Aorta (tissue), 5 donors: ENCODE measurements around the gene RNFT2. TPM values are rescaled to one million over a fixed set of nuclear protein-coding genes. Genes with fewer than 3 reads are reported as not detected.
A peak's percentile ranks its signal among the peaks of the same experiment; 100 is the strongest.

Experiments used
- ATAC-seq: fragments of 200-7000 bp; cut with Tn5 transposase; one replicate; pipeline ENCODE4 v1.9.1; 2022; ENCODE audit warnings: moderate library complexity; ENCODE audit not compliant: low FRiP score
- DNase-seq, 2 donors: peaks; one replicate each; pipeline ENCODE4 v3.0.0-alpha.2; 2020
- H3K27ac ChIP-seq, 2 donors: one replicate each; pipeline ENCODE4 v1.5.1; 2013; ENCODE audit warnings: low read length in 2 of 2, mild to moderate bottlenecking in 2 of 2, moderate library complexity in 2 of 2, control low read depth in 1 of 2, inconsistent platforms in 1 of 2, low read depth in 1 of 2
- H3K27me3 ChIP-seq, 2 donors: one replicate each; pipeline ENCODE4 v1.6.1; 2013; ENCODE audit warnings: control low read depth in 1 of 2, low read length in 1 of 2, mild to moderate bottlenecking in 1 of 2, moderate library complexity in 1 of 2; ENCODE audit not compliant: insufficient read depth in 2 of 2, control insufficient read depth in 1 of 2
- H3K36me3 ChIP-seq, 2 donors: one replicate each; pipeline ENCODE4 v1.6.1; 2013; ENCODE audit warnings: control low read depth in 1 of 2, low read length in 1 of 2, mild to moderate bottlenecking in 1 of 2; ENCODE audit not compliant: insufficient read depth in 2 of 2, control insufficient read depth in 1 of 2
- H3K4me1 ChIP-seq, 2 donors: one replicate each; pipeline ENCODE4 v1.6.1; 2013; ENCODE audit warnings: low read length in 2 of 2, control low read depth in 1 of 2, mild to moderate bottlenecking in 1 of 2, moderate library complexity in 1 of 2; ENCODE audit not compliant: insufficient read depth in 2 of 2, control insufficient read depth in 1 of 2
- H3K4me3 ChIP-seq, 2 donors: one replicate each; pipeline ENCODE4 v1.5.1; 2013; ENCODE audit warnings: low read length in 2 of 2, control low read depth in 1 of 2, mild to moderate bottlenecking in 1 of 2
- H3K9me3 ChIP-seq: one replicate; pipeline ENCODE4 v1.6.1; 2013; ENCODE audit warnings: mild to moderate bottlenecking, low read length; ENCODE audit not compliant: control insufficient read depth
- WGBS, 2 donors: extraction: QIAGEN DNeasy Blood & Tissue Kit; methylation state at CpG; one replicate each; pipeline ENCODE4 v1.1.7; 2013; 5-methylcytosine and 5-hydroxymethylcytosine counted together
- intact Hi-C, 2 donors: fragments of 100-400 bp; cut with DNase I; formaldehyde crosslinking; loops; one replicate each; pipeline versions ENCODE4 v1.14.2 to v1.15.0; 2022
- polyA plus RNA-seq, 2 donors: library from polyadenylated mRNA; stranded (reverse); fragments of 200-250 nt; gene quantifications; one replicate each; pipeline ENCODE4 v1.2.3, GENCODE V29; 2013
- total RNA-seq, 2 donors: library from RNA; stranded (reverse); fragmentation: NEBNext Ultra II Directional; extraction: Animal tissue kit (Norgen Biotek cat#: 25700); gene quantifications; one replicate each; pipeline ENCODE4 v1.2.1, GENCODE V29; 2021
- donor health status: healthy with polysubstance abuse.
- donor health status: Bipolar disorder and iron deficiency.
- donor health status: DM: no; HTN: no; CAD: no.
- donor health status: DM: no; HTN: no; CAD: no.
- donor health status: DM: yes; HTN: yes; CAD: no.

Gene RNFT2
- total and polyA plus RNA-seq, 4 donors = 1.6 to 3.1 (median 2.4) TPM

DNA sequence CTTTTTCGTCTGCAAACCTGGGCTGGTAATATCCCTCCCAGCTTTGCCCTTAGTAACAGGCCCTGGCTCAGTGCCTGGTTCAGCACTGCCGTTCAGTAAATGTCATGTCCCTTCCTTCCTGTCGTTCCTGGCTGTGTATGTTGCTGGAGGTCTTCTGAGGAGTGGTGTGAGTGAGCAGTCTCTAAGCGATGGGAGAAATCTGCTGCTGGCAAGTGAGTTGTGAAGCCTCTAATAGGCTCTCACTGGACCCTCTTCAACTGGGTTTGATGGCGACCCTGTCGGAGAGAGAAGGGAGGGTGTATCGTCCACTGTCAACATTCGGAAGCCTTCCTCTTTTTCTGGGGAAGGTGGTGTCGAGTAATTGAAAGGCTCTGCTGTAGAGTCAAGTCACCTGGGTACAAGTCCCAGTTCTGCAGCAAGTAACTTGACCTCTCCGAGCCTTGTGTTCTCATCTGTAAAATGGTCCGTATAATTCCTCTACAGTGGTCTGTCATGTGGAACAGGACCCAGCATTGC is 80.3 kb downstream of the RNFT2 start:
- Histone ChIP-seq H3K27ac (peak overlapping the region in 1 of 2 donors; percentile 95), H3K27me3 (no peaks in the 10 kb centered on the region), H3K9me3 (no peaks in the 10 kb centered on the region), H3K4me1 (no peaks in the 10 kb centered on the region), H3K4me3 (peak overlapping the region; percentile 36 to 79), H3K36me3 (no peaks in the 10 kb centered on the region)
- WGBS, 2 donors = 31 to 38% methylated on average over 11 of the region's 11 CpGs
- DNase-seq (no peak), ATAC-seq (no peak)
- intact Hi-C loops = loop anchor here in 1 of 2 donors (2.0 kb wide), 1 partner anchor 80 kb away; the partner anchor contains the start of genes RNFT2 and SPRING1

- ATAC-seq = peak; percentile 96
- intact Hi-C loops = loop anchor here in 1 of 2 donors (2.0 kb wide), 1 partner anchor 80 kb away; the partner anchor contains the start of genes RNFT2 and SPRING1
Observed at GRCh38 chr12:116818948-116819832, 81.1 kb downstream of the RNFT2 start.

DNA sequence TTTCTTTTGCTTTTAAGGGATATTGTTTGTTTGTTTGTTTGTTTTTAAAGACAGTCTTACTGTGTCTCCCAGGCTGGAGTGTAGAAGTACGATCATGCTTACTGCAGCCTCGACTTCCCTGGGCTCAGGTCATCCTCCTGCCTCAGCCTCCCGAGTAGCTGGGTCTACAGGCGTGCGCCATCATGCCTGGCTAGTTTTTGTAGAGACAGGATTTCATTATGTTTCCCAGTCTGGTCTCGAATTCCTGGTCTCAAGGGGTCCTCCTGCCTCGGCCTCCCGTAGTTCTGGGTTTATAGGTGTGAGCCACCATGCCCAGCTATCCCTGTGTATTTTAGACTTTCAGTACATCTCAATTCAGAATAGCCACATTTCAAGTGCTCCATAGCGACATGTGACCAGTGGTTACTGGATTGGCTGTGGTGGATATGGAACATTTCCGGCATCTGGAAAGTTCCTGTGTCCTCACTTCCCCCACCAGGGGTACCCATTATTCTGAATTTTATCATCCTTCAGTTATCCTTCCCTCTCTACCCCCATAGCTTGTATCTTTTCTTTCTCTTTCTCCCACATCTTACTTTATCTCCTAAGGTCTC is 82.0 kb downstream of the RNFT2 start:
- no peak overlapping the region for H3K4me3 ChIP-seq
- intact Hi-C loops = loop anchor here (2.0 to 5.0 kb wide), 2 partner anchors 39 to 42 kb away; no protein-coding TSS in a partner anchor
- peaks cover 3% of the 10 kb centered on the region for H3K9me3 ChIP-seq
- no peaks in the 10 kb centered on the region for H3K4me1 ChIP-seq
- no peak for ATAC-seq
- H3K27ac ChIP-seq = no peak overlapping the region
- 90% methylated on average over 10 of the region's 10 CpGs for WGBS, 2 donors
- H3K36me3 ChIP-seq = no peaks in the 10 kb centered on the region
- no peak for DNase-seq
- no peaks in the 10 kb centered on the region for H3K27me3 ChIP-seq

More at GRCh38 chr12:116818948-116819832, 81.1 kb downstream of the RNFT2 start:
- DNase-seq = peak; percentile 94 to 97
- H3K36me3 ChIP-seq = no peaks in the 10 kb centered on the region
- H3K27me3 ChIP-seq = no peaks in the 10 kb centered on the region
- H3K4me1 ChIP-seq = no peaks in the 10 kb centered on the region
- no peaks in the 10 kb centered on the region for H3K9me3 ChIP-seq
- H3K4me3 ChIP-seq = peak overlapping the region; percentile 36 to 79
- 0% methylated on average over 63 to 70 of the region's 70 CpGs for WGBS, 2 donors
- peak overlapping the region in 1 of 2 donors; percentile 95 for H3K27ac ChIP-seq

DNA sequence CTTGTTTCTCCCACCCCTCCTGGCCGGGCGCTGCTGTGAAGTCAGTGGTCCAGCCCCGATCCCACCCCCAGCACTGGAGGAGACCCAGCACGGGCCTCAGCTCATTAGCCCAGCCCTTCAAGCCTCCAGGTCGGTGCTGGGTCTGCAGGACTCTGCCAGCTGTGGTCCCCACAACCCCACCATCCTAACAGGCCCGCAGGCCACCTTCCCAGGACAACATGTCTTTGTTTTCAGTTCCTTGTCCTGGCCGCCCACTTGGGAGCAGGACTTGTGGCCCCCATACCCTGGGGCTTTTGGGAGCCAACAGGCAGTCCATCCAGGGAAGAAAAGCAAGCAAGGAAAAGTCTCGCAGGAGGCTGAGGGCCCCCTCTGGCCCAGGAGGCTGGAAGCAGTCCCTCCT is 83.2 kb downstream of the RNFT2 start:
- intact Hi-C loops = loop anchor here (2.0 to 5.0 kb wide), 2 partner anchors 38 to 41 kb away; no protein-coding TSS in a partner anchor
- ATAC-seq = no peak
- H3K9me3 ChIP-seq = peaks cover 3% of the 10 kb centered on the region
- no peak overlapping the region for H3K27ac ChIP-seq
- no peaks in the 10 kb centered on the region for H3K27me3 ChIP-seq
- no peak overlapping the region for H3K4me3 ChIP-seq
- H3K4me1 ChIP-seq = no peaks in the 10 kb centered on the region
- WGBS, 2 donors = 37 to 44% methylated on average over 8 of the region's 8 CpGs
- no peak for DNase-seq
- H3K36me3 ChIP-seq = no peaks in the 10 kb centered on the region

DNA sequence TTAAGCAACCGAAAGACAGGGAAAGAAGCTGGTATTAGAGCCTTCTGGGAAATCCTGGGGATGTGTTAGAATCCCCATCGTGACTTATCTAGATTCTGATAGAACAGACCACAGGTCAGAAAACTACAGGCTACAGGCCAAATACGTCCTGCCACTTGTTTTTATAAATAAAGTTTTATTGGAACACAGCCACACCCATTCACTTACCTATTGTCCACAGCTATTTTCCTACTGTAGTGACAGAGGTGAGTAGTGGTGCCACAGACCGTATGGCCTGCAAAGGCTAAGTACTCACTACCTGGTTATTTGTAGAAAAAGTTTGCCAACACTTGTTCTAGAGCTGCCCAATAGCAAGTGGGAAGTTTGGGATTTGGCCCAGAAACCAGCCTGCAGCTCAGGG is 89.3 kb downstream of the RNFT2 start:
- Histone ChIP-seq H3K4me1 (no peaks in the 10 kb centered on the region), H3K9me3 (peaks cover 3% of the 10 kb centered on the region), H3K36me3 (no peaks in the 10 kb centered on the region), H3K27me3 (no peaks in the 10 kb centered on the region), H3K27ac (no peak overlapping the region), H3K4me3 (no peak overlapping the region)
- ATAC-seq (no peak), DNase-seq (no peak)
- 88 to 94% methylated on average over 4 of the region's 4 CpGs for WGBS, 2 donors
- intact Hi-C loops = no loop called here

DNA sequence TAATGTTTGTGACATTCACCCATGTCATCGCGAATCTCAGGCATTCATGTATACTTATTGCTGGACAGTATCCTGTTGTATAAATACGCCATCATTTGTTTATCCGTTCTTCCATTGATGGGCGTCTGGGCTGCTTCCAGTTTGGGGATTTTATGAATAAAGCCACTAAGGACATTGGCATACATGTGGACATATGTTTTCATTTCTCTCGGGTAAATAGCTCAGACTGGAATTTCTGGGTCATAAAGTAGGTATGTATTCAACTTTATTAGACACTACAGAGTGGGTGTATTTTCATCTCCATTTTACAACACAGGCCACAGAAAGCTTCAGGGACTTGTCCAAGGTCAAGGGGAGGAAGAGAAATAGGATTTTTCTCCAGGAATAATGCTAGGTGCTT is 94.2 kb downstream of the RNFT2 start:
- DNase-seq (no peak), ATAC-seq (no peak)
- H3K27me3 ChIP-seq = no peaks in the 10 kb centered on the region
- intact Hi-C loops = no loop called here
- H3K27ac ChIP-seq = no peak overlapping the region
- no peaks in the 10 kb centered on the region for H3K9me3 ChIP-seq
- no peaks in the 10 kb centered on the region for H3K36me3 ChIP-seq
- no peak overlapping the region for H3K4me3 ChIP-seq
- H3K4me1 ChIP-seq = no peaks in the 10 kb centered on the region
- 76% methylated on average over 6 of the region's 6 CpGs for WGBS, 2 donors

- Histone ChIP-seq H3K4me3 (no peak overlapping the region), H3K36me3 (no peaks in the 10 kb centered on the region), H3K4me1 (no peaks in the 10 kb centered on the region), H3K27ac (no peak overlapping the region), H3K27me3 (no peaks in the 10 kb centered on the region), H3K9me3 (no peaks in the 10 kb centered on the region)
- WGBS, 2 donors = 79 to 83% methylated on average over 10 of the region's 10 CpGs
- ATAC-seq (no peak), DNase-seq (no peak)
- intact Hi-C loops = no loop called here
Observed at GRCh38 chr12:116833474-116833873, 95.4 kb downstream of the RNFT2 start.

- Histone ChIP-seq H3K27ac (no peak overlapping the region), H3K27me3 (no peaks in the 10 kb centered on the region), H3K9me3 (no peaks in the 10 kb centered on the region), H3K36me3 (no peaks in the 10 kb centered on the region), H3K4me3 (no peak overlapping the region), H3K4me1 (no peaks in the 10 kb centered on the region)
- ATAC-seq = no peak
- intact Hi-C loops = no loop called here
- DNase-seq = no peak
- WGBS, 2 donors = 84% methylated on average over 1 of the region's 1 CpG
Observed at GRCh38 chr12:116835484-116835883, 97.4 kb downstream of the RNFT2 start.
